ENCODE results near the gene CCNT2.
"Not testable (repeated sequence)": the region's sequence is repeated elsewhere in the genome, so short reads cannot be mapped to it uniquely, and the experiment has no call there.

CCNT2 gene

GRCh38 chr2:134976074-134976702 lies 57.6 kb downstream of the CCNT2 start:
- no peak for DNase-seq
- Histone ChIP-seq H4K12ac (ENCODE audit: low read depth, low read length) (no peak overlapping the region), H3K18ac (ENCODE audit: low read length) (no peak overlapping the region), H3K4me1 (ENCODE audit: control insufficient read depth in 1 of 2, insufficient read depth in 2 of 2, low read length in 2 of 2) (peaks cover 5 to 6% of the 10 kb centered on the region in 2 experiments), H2BK120ac (ENCODE audit: insufficient read depth, low read length, poor library complexity) (no peak overlapping the region), H2BK12ac (ENCODE audit: low read length) (no peak overlapping the region), H3K27me3 (ENCODE audit: insufficient read depth, low read length) (no peaks in the 10 kb centered on the region), H3K9ac (ENCODE audit: low read length) (no peak overlapping the region), H3K4me2 (ENCODE audit: low read length) (no peak overlapping the region), H3K36me3 (ENCODE audit: control insufficient read depth in 1 of 2, insufficient read depth in 2 of 2, low read length in 2 of 2) (no peaks in the 10 kb centered on the region), H3K14ac (ENCODE audit: low read length) (no peak overlapping the region), H3K27ac (ENCODE audit: low read depth, low read length) (no peak overlapping the region), H3K9me3 (ENCODE audit: insufficient read depth, low read depth, low read length) (peaks cover 4% of the 10 kb centered on the region), H3K23ac (ENCODE audit: low read length) (no peak overlapping the region), H3K79me1 (ENCODE audit: low read length) (no peaks in the 10 kb centered on the region), H3K4me3 (ENCODE audit: low read depth, low read length) (no peak overlapping the region), H4K91ac (ENCODE audit: low read depth, low read length) (no peak overlapping the region), H3K79me2 (ENCODE audit: control insufficient read depth, insufficient read depth, low read length, poor library complexity) (no peaks in the 10 kb centered on the region), H2BK5ac (ENCODE audit: low read depth, low read length, poor library complexity) (no peak overlapping the region), H3K4ac (ENCODE audit: low read depth, low read length) (no peak overlapping the region), H2AK5ac (ENCODE audit: low read length) (no peak overlapping the region), H2AFZ (ENCODE audit: insufficient read depth, low read length, poor library complexity) (no peak overlapping the region), H4K8ac (ENCODE audit: low read depth, low read length) (no peak overlapping the region)
- no CpG with 5 or more reads among the region's 3 CpGs for WGBS (ENCODE audit: extremely low coverage, insufficient coverage, insufficient read length)

DNA sequence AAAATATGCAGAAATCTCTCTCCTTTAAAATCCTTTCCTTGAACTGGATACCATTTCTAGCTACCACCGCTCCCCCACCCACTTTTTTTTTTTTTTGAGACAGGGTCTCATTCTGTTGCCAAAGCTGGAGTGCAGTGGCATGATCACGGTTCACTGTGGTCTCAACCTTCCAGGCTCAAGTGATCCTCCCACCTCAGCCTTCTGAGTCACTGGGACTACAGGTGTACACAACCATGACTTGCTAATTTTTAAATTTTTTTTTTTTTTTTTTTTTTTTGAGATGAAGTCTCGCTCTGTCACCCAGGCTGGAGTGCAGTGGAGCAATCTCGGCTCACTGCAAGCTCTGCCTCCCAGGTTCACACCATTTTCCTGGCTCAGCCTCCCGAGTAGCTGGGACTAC lies 58.5 kb downstream of the CCNT2 start:
- H4K8ac ChIP-seq (ENCODE audit: low read depth, low read length); H3K18ac ChIP-seq (ENCODE audit: low read length); H3K4me2 ChIP-seq (ENCODE audit: low read length); H4K12ac ChIP-seq (ENCODE audit: low read depth, low read length); H3K79me2 ChIP-seq (ENCODE audit: control insufficient read depth, insufficient read depth, low read length, poor library complexity); H3K27ac ChIP-seq (ENCODE audit: low read depth, low read length); H3K14ac ChIP-seq (ENCODE audit: low read length); H2BK120ac ChIP-seq (ENCODE audit: insufficient read depth, low read length, poor library complexity); H2AK5ac ChIP-seq (ENCODE audit: low read length); H4K91ac ChIP-seq (ENCODE audit: low read depth, low read length); H3K23ac ChIP-seq (ENCODE audit: low read length); H3K79me1 ChIP-seq (ENCODE audit: low read length); H3K4me3 ChIP-seq (ENCODE audit: low read depth, low read length); H2BK12ac ChIP-seq (ENCODE audit: low read length); H3K9me3 ChIP-seq (ENCODE audit: insufficient read depth, low read depth, low read length); H3K36me3 ChIP-seq (ENCODE audit: control insufficient read depth in 1 of 2, insufficient read depth in 2 of 2, low read length in 2 of 2); H3K9ac ChIP-seq (ENCODE audit: low read length); H2AFZ ChIP-seq (ENCODE audit: insufficient read depth, low read length, poor library complexity); H3K27me3 ChIP-seq (ENCODE audit: insufficient read depth, low read length); H2BK5ac ChIP-seq (ENCODE audit: low read depth, low read length, poor library complexity); H3K4me1 ChIP-seq (ENCODE audit: control insufficient read depth in 1 of 2, insufficient read depth in 2 of 2, low read length in 2 of 2); H3K4ac ChIP-seq (ENCODE audit: low read depth, low read length): not testable (repeated sequence)
- peak in 1 of 2 donors; percentile 21 for DNase-seq
- no CpG with 5 or more reads among the region's 5 CpGs for WGBS (ENCODE audit: extremely low coverage, insufficient coverage, insufficient read length)

- no peak overlapping the region for H3K18ac ChIP-seq (ENCODE audit: low read length)
- H3K4me2 ChIP-seq (ENCODE audit: low read length): no peak overlapping the region
- H3K79me1 ChIP-seq (ENCODE audit: low read length): no peaks in the 10 kb centered on the region
- H2AFZ ChIP-seq (ENCODE audit: insufficient read depth, low read length, poor library complexity): no peak overlapping the region
- H3K36me3 ChIP-seq (ENCODE audit: control insufficient read depth in 1 of 2, insufficient read depth in 2 of 2, low read length in 2 of 2): no peaks in the 10 kb centered on the region
- no peak overlapping the region for H4K8ac ChIP-seq (ENCODE audit: low read depth, low read length)
- no peaks in the 10 kb centered on the region for H3K79me2 ChIP-seq (ENCODE audit: control insufficient read depth, insufficient read depth, low read length, poor library complexity)
- H2BK120ac ChIP-seq (ENCODE audit: insufficient read depth, low read length, poor library complexity): no peak overlapping the region
- peaks cover 5 to 6% of the 10 kb centered on the region in 2 experiments for H3K4me1 ChIP-seq (ENCODE audit: control insufficient read depth in 1 of 2, insufficient read depth in 2 of 2, low read length in 2 of 2)
- no peaks in the 10 kb centered on the region for H3K27me3 ChIP-seq (ENCODE audit: insufficient read depth, low read length)
- H3K9me3 ChIP-seq (ENCODE audit: insufficient read depth, low read depth, low read length): peaks cover 4% of the 10 kb centered on the region
- no CpG with 5 or more reads among the region's 4 CpGs for WGBS (ENCODE audit: extremely low coverage, insufficient coverage, insufficient read length)
- no peak overlapping the region for H3K23ac ChIP-seq (ENCODE audit: low read length)
- no peak overlapping the region for H4K12ac ChIP-seq (ENCODE audit: low read depth, low read length)
- no peak overlapping the region for H2BK5ac ChIP-seq (ENCODE audit: low read depth, low read length, poor library complexity)
- no peak overlapping the region for H2AK5ac ChIP-seq (ENCODE audit: low read length)
- no peak overlapping the region for H4K91ac ChIP-seq (ENCODE audit: low read depth, low read length)
- DNase-seq: no peak
- no peak overlapping the region for H3K14ac ChIP-seq (ENCODE audit: low read length)
- H3K4ac ChIP-seq (ENCODE audit: low read depth, low read length): no peak overlapping the region
- no peak overlapping the region for H3K27ac ChIP-seq (ENCODE audit: low read depth, low read length)
- no peak overlapping the region for H3K9ac ChIP-seq (ENCODE audit: low read length)
- H2BK12ac ChIP-seq (ENCODE audit: low read length): no peak overlapping the region
- H3K4me3 ChIP-seq (ENCODE audit: low read depth, low read length): no peak overlapping the region
These were observed 60.6 kb downstream of the CCNT2 start for GRCh38 chr2:134979221-134979620.

DNA sequence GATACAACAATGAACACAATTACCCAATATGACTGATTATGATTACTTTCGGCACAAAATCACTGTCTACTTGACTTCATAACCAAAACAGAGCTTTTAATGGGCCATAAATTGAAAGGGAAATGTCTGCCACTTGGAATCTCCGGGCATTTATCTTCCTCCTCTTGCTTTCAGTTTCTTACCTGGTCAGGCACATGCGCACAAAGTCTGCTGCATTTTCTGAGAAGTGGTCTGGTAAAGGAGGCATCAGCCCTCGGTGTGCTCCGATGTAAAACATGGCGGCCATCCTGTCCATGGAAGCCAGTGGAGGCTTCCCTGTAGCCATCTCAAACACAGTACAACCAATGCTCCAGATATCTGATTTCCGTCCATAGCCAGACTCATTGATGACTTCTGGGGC lies 62.0 kb downstream of the CCNT2 start:
- Histone ChIP-seq H3K9ac (ENCODE audit: low read length) (no peak overlapping the region), H2AK5ac (ENCODE audit: low read length) (no peak overlapping the region), H3K23ac (ENCODE audit: low read length) (no peak overlapping the region), H3K14ac (ENCODE audit: low read length) (no peak overlapping the region), H2BK5ac (ENCODE audit: low read depth, low read length, poor library complexity) (no peak overlapping the region), H3K27ac (ENCODE audit: low read depth, low read length) (no peak overlapping the region), H3K36me3 (ENCODE audit: control insufficient read depth in 1 of 2, insufficient read depth in 2 of 2, low read length in 2 of 2) (no peaks in the 10 kb centered on the region), H3K4me3 (ENCODE audit: low read depth, low read length) (no peak overlapping the region), H3K4me1 (ENCODE audit: control insufficient read depth in 1 of 2, insufficient read depth in 2 of 2, low read length in 2 of 2) (no peaks in the 10 kb centered on the region), H3K4me2 (ENCODE audit: low read length) (no peak overlapping the region), H3K18ac (ENCODE audit: low read length) (no peak overlapping the region), H3K4ac (ENCODE audit: low read depth, low read length) (no peak overlapping the region), H4K12ac (ENCODE audit: low read depth, low read length) (no peak overlapping the region), H3K79me1 (ENCODE audit: low read length) (no peaks in the 10 kb centered on the region), H3K79me2 (ENCODE audit: control insufficient read depth, insufficient read depth, low read length, poor library complexity) (no peaks in the 10 kb centered on the region), H2AFZ (ENCODE audit: insufficient read depth, low read length, poor library complexity) (no peak overlapping the region), H3K9me3 (ENCODE audit: insufficient read depth, low read depth, low read length) (peaks cover under 1% of the 10 kb centered on the region), H2BK120ac (ENCODE audit: insufficient read depth, low read length, poor library complexity) (no peak overlapping the region), H3K27me3 (ENCODE audit: insufficient read depth, low read length) (no peaks in the 10 kb centered on the region), H4K8ac (ENCODE audit: low read depth, low read length) (no peak overlapping the region), H4K91ac (ENCODE audit: low read depth, low read length) (no peak overlapping the region), H2BK12ac (ENCODE audit: low read length) (no peak overlapping the region)
- DNase-seq: no peak
- no CpG with 5 or more reads among the region's 7 CpGs for WGBS (ENCODE audit: extremely low coverage, insufficient coverage, insufficient read length)

Measured in trophoblast cell (in vitro differentiated cells and primary cell).